Neutrophil (primary cell): ENCODE measurements around the gene CRYBB1.

Experiments
- H3K27ac ChIP-seq: fragments of 200-600 bp; sonication (generic); 2 replicates; pipeline ENCODE4 v1.5.1; 2016; ENCODE audit warnings: mild to moderate bottlenecking, moderate library complexity
- H3K27me3 ChIP-seq: fragments of 200-600 bp; sonication (generic); 2 replicates; pipeline ENCODE4 v1.6.0; 2016; ENCODE audit warnings: mild to moderate bottlenecking
- H3K36me3 ChIP-seq: fragments of 200-600 bp; sonication (generic); 2 replicates; pipeline ENCODE4 v1.5.1; 2017
- H3K4me1 ChIP-seq, 2 experiments: fragments of 200-600 bp in 1 of 2; sonication (generic) in 1 of 2; 1 replicate in 1 of 2; 2 replicates in 1 of 2; pipeline versions ENCODE4 v1.5.1 to v1.6.1; 2013 to 2016; ENCODE audit warnings: low read depth in 1 of 2, low read length in 1 of 2, mild to moderate bottlenecking in 1 of 2, moderate library complexity in 1 of 2; ENCODE audit not compliant: control insufficient read depth in 1 of 2, insufficient read depth in 1 of 2
- H3K4me3 ChIP-seq, 2 experiments: fragments of 200-600 bp in 1 of 2; sonication (generic) in 1 of 2; 1 replicate in 1 of 2; 2 replicates in 1 of 2; pipeline ENCODE4 v1.5.1; 2013 to 2016; ENCODE audit warnings: low read depth in 1 of 2, low read length in 1 of 2, mild to moderate bottlenecking in 1 of 2, moderate library complexity in 1 of 2
- H3K9me3 ChIP-seq: fragments of 200-600 bp; sonication (generic); 2 replicates; pipeline ENCODE4 v1.5.1; 2016
- TF ChIP-seq, protein P1 (sequence below): fragments of 200-600 bp; sonication (generic); IDR thresholded peaks from 2 replicates; pipeline ENCODE4 v1.5.1; 2016; ENCODE audit warnings: antibody characterized with exemption

CRYBB1 gene

DNA sequence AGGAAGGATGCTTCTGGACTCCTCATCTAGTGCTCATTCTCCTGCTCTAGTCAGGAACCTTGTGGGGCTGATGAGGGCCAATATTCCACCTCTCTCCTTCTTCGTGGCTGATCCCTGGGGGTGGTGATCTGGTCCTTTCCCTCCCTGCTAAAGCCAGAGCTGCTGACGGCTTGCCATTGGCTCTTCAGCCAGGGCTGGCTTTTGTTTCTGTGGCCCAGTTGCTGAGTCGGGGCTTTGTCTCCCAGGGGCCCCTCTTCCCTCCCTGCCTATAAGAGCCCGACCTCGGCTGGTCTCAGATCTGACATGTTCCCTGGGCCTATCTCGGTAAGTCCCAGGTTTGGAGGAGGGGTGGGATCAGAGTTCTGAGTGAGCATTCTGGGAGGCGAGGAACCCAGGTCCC, 3.8 kb upstream of the CRYBB1 start, which contains the start of gene CRYBA4:
Gene CRYBA4, plus strand, starts transcription at position 301 of the 400 bp plus-strand sequence. CDS start 634 bp downstream, outside the sequence.
- Histone ChIP-seq H3K27ac (no peak within 1 kb of the TSS), H3K4me3 (no peak within 1 kb of the TSS), H3K9me3 (no peaks in the 10 kb centered on the region), H3K36me3 (no peaks in the 10 kb centered on the region), H3K4me1 (peaks cover 22 to 31% of the 10 kb centered on the region in 2 experiments), H3K27me3 (no peaks in the 10 kb centered on the region)
- TF ChIP-seq, protein P1, sequence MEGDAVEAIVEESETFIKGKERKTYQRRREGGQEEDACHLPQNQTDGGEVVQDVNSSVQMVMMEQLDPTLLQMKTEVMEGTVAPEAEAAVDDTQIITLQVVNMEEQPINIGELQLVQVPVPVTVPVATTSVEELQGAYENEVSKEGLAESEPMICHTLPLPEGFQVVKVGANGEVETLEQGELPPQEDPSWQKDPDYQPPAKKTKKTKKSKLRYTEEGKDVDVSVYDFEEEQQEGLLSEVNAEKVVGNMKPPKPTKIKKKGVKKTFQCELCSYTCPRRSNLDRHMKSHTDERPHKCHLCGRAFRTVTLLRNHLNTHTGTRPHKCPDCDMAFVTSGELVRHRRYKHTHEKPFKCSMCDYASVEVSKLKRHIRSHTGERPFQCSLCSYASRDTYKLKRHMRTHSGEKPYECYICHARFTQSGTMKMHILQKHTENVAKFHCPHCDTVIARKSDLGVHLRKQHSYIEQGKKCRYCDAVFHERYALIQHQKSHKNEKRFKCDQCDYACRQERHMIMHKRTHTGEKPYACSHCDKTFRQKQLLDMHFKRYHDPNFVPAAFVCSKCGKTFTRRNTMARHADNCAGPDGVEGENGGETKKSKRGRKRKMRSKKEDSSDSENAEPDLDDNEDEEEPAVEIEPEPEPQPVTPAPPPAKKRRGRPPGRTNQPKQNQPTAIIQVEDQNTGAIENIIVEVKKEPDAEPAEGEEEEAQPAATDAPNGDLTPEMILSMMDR, result no peak

DNA sequence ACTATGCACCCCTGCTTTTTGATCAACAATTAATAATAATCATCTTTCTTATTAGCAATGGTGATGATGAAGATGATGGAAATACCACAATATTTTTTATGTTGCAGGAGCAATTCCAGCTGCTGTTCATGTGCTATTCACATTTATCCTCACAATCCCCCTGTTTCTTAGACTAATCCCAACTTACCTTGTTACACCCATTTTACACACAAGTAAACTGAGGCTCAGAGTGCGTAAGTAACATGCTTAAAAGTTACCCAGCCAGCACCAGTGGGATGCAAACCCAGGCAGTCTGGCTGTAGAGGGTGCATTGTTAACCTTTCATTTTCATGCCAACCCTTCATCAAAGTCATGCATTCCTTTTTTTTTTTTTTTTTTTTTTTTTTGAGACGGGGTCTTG, 2.4 kb upstream of the CRYBB1 start:
- Histone ChIP-seq H3K27me3 (no peaks in the 10 kb centered on the region), H3K36me3 (no peaks in the 10 kb centered on the region), H3K4me3 (no peak overlapping the region), H3K27ac (no peak overlapping the region), H3K9me3 (no peaks in the 10 kb centered on the region), H3K4me1 (peaks cover 22 to 31% of the 10 kb centered on the region in 2 experiments)
- TF ChIP-seq, protein P1, result no peak

DNA sequence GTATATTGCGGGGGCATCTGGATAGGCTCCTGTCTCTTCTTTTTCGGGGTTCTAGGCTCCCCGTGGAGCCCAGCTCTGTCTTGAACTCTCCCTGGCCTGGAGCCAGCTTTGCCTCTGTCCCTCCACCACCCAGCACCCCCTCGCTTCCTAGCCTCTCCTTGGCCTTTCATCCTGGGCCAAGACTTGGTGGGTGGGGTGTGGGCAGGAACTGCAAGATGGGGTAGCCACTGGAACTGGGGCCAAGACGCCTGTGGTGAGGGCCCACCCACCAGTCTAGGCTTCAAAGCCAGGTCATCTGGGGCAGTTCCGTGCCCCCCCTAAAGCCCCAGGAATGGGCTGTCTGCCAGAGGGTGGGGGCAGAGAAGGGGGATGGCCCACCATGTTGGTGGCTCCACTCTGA, 1.7 kb upstream of the CRYBB1 start:
- no peaks in the 10 kb centered on the region for H3K36me3 ChIP-seq
- H3K27me3 ChIP-seq, result no peaks in the 10 kb centered on the region
- H3K27ac ChIP-seq, result no peak overlapping the region
- H3K9me3 ChIP-seq, result no peaks in the 10 kb centered on the region
- TF ChIP-seq, protein P1, result no peak
- no peak overlapping the region for H3K4me3 ChIP-seq
- peaks cover 22 to 31% of the 10 kb centered on the region in 2 experiments for H3K4me1 ChIP-seq

DNA sequence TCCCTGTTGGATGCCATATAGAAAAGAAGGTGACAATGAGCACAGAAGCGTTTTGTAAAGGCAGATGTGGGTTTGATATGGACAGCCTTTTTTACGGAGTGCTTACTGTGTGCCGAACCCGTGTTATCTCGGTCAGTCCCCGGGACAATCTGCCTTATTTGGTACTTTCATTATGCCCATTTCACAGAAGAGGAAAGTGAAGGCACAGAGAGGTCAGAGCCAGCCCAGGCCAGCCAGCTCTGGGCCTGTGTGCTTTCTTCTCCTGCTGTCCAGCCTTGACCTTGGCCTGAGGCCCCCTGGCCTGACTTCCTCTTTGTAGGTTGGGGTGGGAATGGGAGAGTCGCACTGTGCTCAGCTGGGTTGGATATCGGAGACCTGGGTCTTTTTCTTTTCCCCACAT, 628 bp upstream of the CRYBB1 start:
- no peak overlapping the region for H3K4me3 ChIP-seq
- no peak overlapping the region for H3K27ac ChIP-seq
- no peaks in the 10 kb centered on the region for H3K9me3 ChIP-seq
- H3K4me1 ChIP-seq, result peaks cover 22 to 31% of the 10 kb centered on the region in 2 experiments
- H3K27me3 ChIP-seq, result no peaks in the 10 kb centered on the region
- TF ChIP-seq, protein P1, result no peak
- no peaks in the 10 kb centered on the region for H3K36me3 ChIP-seq

DNA sequence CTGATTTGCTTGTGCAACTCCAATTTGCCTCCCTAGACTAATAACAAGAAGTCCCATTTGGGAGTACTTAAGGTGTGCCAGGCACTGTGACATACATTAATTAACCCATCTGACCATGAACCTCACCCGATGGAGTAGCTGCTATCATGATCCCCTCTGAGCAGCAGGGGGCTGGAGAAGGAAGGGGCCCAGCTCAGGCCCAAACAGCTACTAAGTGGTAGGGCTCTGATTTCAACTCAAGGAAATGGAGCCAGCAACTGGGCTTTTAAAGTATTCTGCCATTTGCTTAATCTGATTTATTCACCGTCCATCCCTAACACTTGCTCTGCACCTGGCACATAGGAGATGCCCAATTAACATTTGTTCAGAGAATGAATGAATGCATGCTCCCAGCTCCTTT, 1.2 kb downstream of the CRYBB1 start:
- TF ChIP-seq, protein P1, result no peak
- peaks cover 22 to 31% of the 10 kb centered on the region in 2 experiments for H3K4me1 ChIP-seq
- H3K27ac ChIP-seq, result no peak overlapping the region

More for the DNA sequence above, 1.2 kb downstream of the CRYBB1 start:
- H3K9me3 ChIP-seq, result no peaks in the 10 kb centered on the region
- H3K27me3 ChIP-seq, result no peaks in the 10 kb centered on the region
- H3K36me3 ChIP-seq, result no peaks in the 10 kb centered on the region
- no peak overlapping the region for H3K4me3 ChIP-seq
